ENCODE results near the gene TCEAL1. TPM values are rescaled to one million over a fixed set of nuclear protein-coding genes. Genes with fewer than 3 reads are reported as not detected.

The TCEAL1 gene
- total and polyA plus RNA-seq, 2 of the 13 experiments (the other 11 are each of a cell fraction or from before 2014, with no cell fraction given): 11.2 to 14.8 TPM

DNA sequence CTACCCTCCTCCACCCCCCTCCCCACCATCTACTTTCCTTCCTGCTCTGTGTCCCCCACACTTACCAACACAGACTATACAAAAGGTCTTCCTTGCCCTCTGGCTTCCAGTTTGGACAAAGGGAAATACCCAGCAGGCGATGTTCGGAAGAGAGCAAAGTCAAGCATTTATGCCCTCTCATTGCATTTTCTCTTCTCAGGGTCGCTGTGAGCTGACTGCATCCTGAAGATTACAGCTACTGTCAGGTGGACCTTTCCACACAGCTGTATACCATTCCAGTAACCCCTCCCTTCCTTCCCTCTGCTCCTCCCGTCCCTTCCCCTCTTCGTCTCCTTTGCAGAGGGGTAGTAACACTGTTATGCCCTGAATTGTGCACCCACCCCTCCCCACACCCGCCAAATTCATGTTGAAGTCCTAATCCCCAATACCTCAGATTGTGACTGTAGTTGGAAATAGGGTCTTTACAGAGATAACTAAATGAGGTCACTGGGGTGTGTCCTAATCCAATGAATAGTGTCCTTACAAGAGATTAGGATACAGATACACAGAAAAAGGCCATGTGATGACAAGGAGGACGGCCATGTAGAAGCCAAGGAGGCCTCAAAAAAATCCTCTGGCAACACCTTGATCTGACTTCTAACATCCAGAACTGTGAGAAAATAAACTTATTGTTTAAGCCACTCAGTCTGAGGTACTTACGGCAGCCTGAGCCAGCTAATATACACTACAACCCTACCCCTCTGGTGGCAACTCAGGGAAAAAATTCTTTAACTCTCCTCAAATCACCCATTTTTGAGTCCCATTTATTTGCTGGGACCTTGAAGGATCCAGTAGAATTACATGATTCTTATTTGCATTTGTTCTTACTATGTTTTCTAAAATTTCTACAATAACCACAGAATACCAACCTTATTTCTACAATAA lies 46.0 kb downstream of the TCEAL1 start (continued):
- TF ChIP-seq ZNF382 (CRISPR knock-in tag; IDR thresholded peaks at IDR 0.05; ENCODE audit: borderline replicate concordance) (no peak), ZFP41 (CRISPR knock-in tag; IDR thresholded peaks at IDR 0.05; ENCODE audit: borderline replicate concordance) (no peak), POLR2AphosphoS5 (IDR thresholded peaks at IDR 0.05; ENCODE audit: low read depth, low read length) (peak; percentile 60), ZNF33A (CRISPR knock-in tag; IDR thresholded peaks at IDR 0.05; ENCODE audit: borderline replicate concordance) (no peak), MZF1 (CRISPR knock-in tag; IDR thresholded peaks at IDR 0.05; ENCODE audit: borderline replicate concordance) (no peak), POLR2A (IDR thresholded peaks at IDR 0.05; ENCODE audit: insufficient read depth in 1 of 2, low read depth in 2 of 2, low read length in 2 of 2) (peak; percentile 30 to 43), POLR2G (IDR thresholded peaks at IDR 0.05; ENCODE audit: low read depth, low read length) (peak; percentile 65; the same call in 1 of the 2 replicates), RAD51 (IDR thresholded peaks at IDR 0.05; ENCODE audit: borderline replicate concordance) (no peak), TRIM24 (CRISPR knock-in tag; IDR thresholded peaks at IDR 0.05) (no peak), ZBTB21 (CRISPR knock-in tag; IDR thresholded peaks at IDR 0.05) (no peak)
- TF ChIP-seq, protein P1, sequence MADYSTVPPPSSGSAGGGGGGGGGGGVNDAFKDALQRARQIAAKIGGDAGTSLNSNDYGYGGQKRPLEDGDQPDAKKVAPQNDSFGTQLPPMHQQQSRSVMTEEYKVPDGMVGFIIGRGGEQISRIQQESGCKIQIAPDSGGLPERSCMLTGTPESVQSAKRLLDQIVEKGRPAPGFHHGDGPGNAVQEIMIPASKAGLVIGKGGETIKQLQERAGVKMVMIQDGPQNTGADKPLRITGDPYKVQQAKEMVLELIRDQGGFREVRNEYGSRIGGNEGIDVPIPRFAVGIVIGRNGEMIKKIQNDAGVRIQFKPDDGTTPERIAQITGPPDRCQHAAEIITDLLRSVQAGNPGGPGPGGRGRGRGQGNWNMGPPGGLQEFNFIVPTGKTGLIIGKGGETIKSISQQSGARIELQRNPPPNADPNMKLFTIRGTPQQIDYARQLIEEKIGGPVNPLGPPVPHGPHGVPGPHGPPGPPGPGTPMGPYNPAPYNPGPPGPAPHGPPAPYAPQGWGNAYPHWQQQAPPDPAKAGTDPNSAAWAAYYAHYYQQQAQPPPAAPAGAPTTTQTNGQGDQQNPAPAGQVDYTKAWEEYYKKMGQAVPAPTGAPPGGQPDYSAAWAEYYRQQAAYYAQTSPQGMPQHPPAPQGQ (CRISPR knock-in tag; IDR thresholded peaks at IDR 0.05; ENCODE audit: borderline replicate concordance): no peak
